Measurements from ENCODE around the gene CAPRIN2. TPM values are rescaled to one million over a fixed set of nuclear protein-coding genes. Genes with fewer than 3 reads are reported as not detected.

The CAPRIN2 gene
- polyA plus RNA-seq, 3 donors: 1.4 to 10.3 (median 2.0) TPM

- whole genome bisulfite sequencing (ENCODE audit: insufficient coverage): 100% methylated on average over 1 of the region's 2 CpGs
- intact Hi-C loops (cut with micrococcal nuclease): no loop called here
- H3K4me3 ChIP-seq (replicated peaks in 1 of 3; ENCODE audit: low read depth in 2 of 3, low read length in 3 of 3): no peak overlapping the region
- no peak for TF ChIP-seq CTCF (IDR thresholded peaks at IDR 0.05)
- no peaks in the 10 kb centered on the region for H3K79me2 ChIP-seq (ENCODE audit: insufficient read depth, low read length)
- Mint-ChIP-seq H3K27ac (no peak overlapping the region), H3K27me3 (ENCODE audit: low read depth in 3 of 3) (peaks cover 1 to 2% (median 2%) of the 10 kb centered on the region in 3 donors), H3K9me3 (no peaks in the 10 kb centered on the region), H3K4me3 (no peak overlapping the region), H3K36me3 (peaks cover 10 to 16% of the 10 kb centered on the region in 2 donors), H3K4me1 (no peaks in the 10 kb centered on the region)
- no peak overlapping the region for H3K27ac ChIP-seq (ENCODE audit: low read depth in 1 of 2, low read length in 2 of 2)
- H3K9ac ChIP-seq (ENCODE audit: insufficient read depth, low read length, poor library complexity, severe bottlenecking): no peak overlapping the region
- no peaks in the 10 kb centered on the region for H3K36me3 ChIP-seq (replicated peaks in 1 of 2; ENCODE audit: control insufficient read depth in 1 of 2, insufficient read depth in 2 of 2, low read length in 2 of 2)
- DNase-seq: no peak
- H3K27me3 ChIP-seq (ENCODE audit: control insufficient read depth in 2 of 2, insufficient read depth in 2 of 2, low read length in 2 of 2): no peaks in the 10 kb centered on the region
- H3K4me2 ChIP-seq (replicated peaks; ENCODE audit: extremely low read depth, low read length, poor library complexity, severe bottlenecking): no peak overlapping the region
- H3K4me1 ChIP-seq (ENCODE audit: control insufficient read depth in 1 of 2, insufficient read depth in 2 of 2, low read length in 2 of 2): no peaks in the 10 kb centered on the region
- no peaks in the 10 kb centered on the region for H3K9me3 ChIP-seq (replicated peaks in 1 of 2; ENCODE audit: control insufficient read depth in 1 of 2, insufficient read depth in 1 of 2, low read length in 2 of 2)
- no peaks in the 10 kb centered on the region for H4K20me1 ChIP-seq (ENCODE audit: insufficient read depth, low read length)
- H2AFZ ChIP-seq (ENCODE audit: insufficient read depth, low read depth, low read length, poor library complexity, severe bottlenecking): no peak overlapping the region
Observed at GRCh38 chr12:30748147-30748546, 6.6 kb downstream of the CAPRIN2 start.

GRCh38 chr12:30746190-30746589 is 8.6 kb downstream of the CAPRIN2 start:
- Histone ChIP-seq H3K9me3 (replicated peaks in 1 of 2; ENCODE audit: control insufficient read depth in 1 of 2, insufficient read depth in 1 of 2, low read length in 2 of 2) (no peaks in the 10 kb centered on the region), H2AFZ (ENCODE audit: insufficient read depth, low read depth, low read length, poor library complexity, severe bottlenecking) (no peak overlapping the region), H3K36me3 (replicated peaks in 1 of 2; ENCODE audit: control insufficient read depth in 1 of 2, insufficient read depth in 2 of 2, low read length in 2 of 2) (no peaks in the 10 kb centered on the region), H3K27ac (ENCODE audit: low read depth in 1 of 2, low read length in 2 of 2) (no peak overlapping the region), H3K79me2 (ENCODE audit: insufficient read depth, low read length) (no peaks in the 10 kb centered on the region), H3K9ac (ENCODE audit: insufficient read depth, low read length, poor library complexity, severe bottlenecking) (no peak overlapping the region), H3K4me1 (ENCODE audit: control insufficient read depth in 1 of 2, insufficient read depth in 2 of 2, low read length in 2 of 2) (no peaks in the 10 kb centered on the region), H3K27me3 (ENCODE audit: control insufficient read depth in 2 of 2, insufficient read depth in 2 of 2, low read length in 2 of 2) (no peaks in the 10 kb centered on the region), H4K20me1 (ENCODE audit: insufficient read depth, low read length) (no peaks in the 10 kb centered on the region), H3K4me2 (replicated peaks; ENCODE audit: extremely low read depth, low read length, poor library complexity, severe bottlenecking) (no peak overlapping the region), H3K4me3 (replicated peaks in 1 of 3; ENCODE audit: low read depth in 2 of 3, low read length in 3 of 3) (no peak overlapping the region)
- Mint-ChIP-seq H3K36me3 (peaks cover 10 to 16% of the 10 kb centered on the region in 2 donors), H3K27me3 (ENCODE audit: low read depth in 3 of 3) (no peaks in the 10 kb centered on the region), H3K27ac (no peak overlapping the region), H3K9me3 (no peaks in the 10 kb centered on the region), H3K4me1 (no peaks in the 10 kb centered on the region), H3K4me3 (no peak overlapping the region)
- intact Hi-C loops (cut with micrococcal nuclease): no loop called here
- no peak for DNase-seq
- WGBS (ENCODE audit: insufficient coverage): no CpG with 5 or more reads among the region's 4 CpGs
- no peak for TF ChIP-seq CTCF (IDR thresholded peaks at IDR 0.05)

All from CD14-positive monocyte (primary cell).